Activated T-helper 17 cell treated with anti-CD3 and anti-CD28 coated beads, Interleukin-2, amount 50 U/mL, for 72 hours (primary cell): ENCODE results near the gene KCNA10. TPM values are rescaled to one million over a fixed set of nuclear protein-coding genes. Genes with fewer than 3 reads are reported as not detected.
"Not testable (repeated sequence)": the region's sequence is repeated elsewhere in the genome, so short reads cannot be mapped to it uniquely, and the experiment has no call there.

ENCODE experiments used
- ATAC-seq: fragments of 150-1000 bp; cut with Tn5 transposase; replicated peaks from 2 replicates; pipeline ENCODE4 v1.10.0; 2021; ENCODE audit warnings: mild to moderate bottlenecking, moderate library complexity
- H3K27ac Mint-ChIP-seq: one replicate; pipeline ENCODE4 v1.8.0; 2022; ENCODE audit warnings: mixed read lengths
- H3K27me3 Mint-ChIP-seq: one replicate; pipeline ENCODE4 v1.8.0; 2022; ENCODE audit warnings: mixed read lengths
- H3K36me3 Mint-ChIP-seq: one replicate; pipeline ENCODE4 v1.8.0; 2022; ENCODE audit warnings: low read depth, mild to moderate bottlenecking, mixed read lengths
- H3K4me1 Mint-ChIP-seq: one replicate; pipeline ENCODE4 v1.8.0; 2022; ENCODE audit warnings: mixed read lengths
- H3K4me3 Mint-ChIP-seq: one replicate; pipeline ENCODE4 v1.8.0; 2022; ENCODE audit warnings: mild to moderate bottlenecking, mixed read lengths
- H3K9me3 Mint-ChIP-seq: one replicate; pipeline ENCODE4 v1.8.0; 2022; ENCODE audit warnings: mixed read lengths
- total RNA-seq, 2 donors: library from RNA; stranded (reverse); gene quantifications; one replicate each; pipeline ENCODE4 v1.2.3, GENCODE V29; 2022

The KCNA10 gene
- total RNA-seq, 2 donors from 2014 or later, result not detected

DNA sequence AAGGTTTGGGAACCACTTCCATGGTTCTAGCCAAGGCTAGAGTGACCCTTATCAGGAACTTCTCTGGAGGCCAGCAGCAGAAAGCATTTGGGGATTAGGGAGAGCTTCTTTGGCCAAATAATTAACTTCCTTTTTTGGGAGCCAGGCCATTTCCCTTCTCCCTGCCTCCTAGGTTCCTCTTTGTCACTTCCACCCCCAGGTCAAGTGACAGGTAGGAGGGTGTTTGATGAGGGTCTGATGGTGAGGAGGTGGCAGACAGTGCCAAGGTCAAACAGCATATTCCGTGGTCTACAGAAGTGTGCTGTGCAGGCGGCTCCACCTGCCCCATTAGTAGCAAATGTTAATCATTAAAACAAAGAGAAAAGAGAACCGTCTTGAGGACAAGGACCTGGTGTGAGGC is 1.9 kb upstream of the KCNA10 start:
- no peak for ATAC-seq
- Mint-ChIP-seq H3K4me3 (no peak overlapping the region), H3K9me3 (no peaks in the 10 kb centered on the region), H3K27me3 (peaks cover 28% of the 10 kb centered on the region), H3K4me1 (no peaks in the 10 kb centered on the region), H3K36me3 (no peaks in the 10 kb centered on the region), H3K27ac (no peak overlapping the region)

DNA sequence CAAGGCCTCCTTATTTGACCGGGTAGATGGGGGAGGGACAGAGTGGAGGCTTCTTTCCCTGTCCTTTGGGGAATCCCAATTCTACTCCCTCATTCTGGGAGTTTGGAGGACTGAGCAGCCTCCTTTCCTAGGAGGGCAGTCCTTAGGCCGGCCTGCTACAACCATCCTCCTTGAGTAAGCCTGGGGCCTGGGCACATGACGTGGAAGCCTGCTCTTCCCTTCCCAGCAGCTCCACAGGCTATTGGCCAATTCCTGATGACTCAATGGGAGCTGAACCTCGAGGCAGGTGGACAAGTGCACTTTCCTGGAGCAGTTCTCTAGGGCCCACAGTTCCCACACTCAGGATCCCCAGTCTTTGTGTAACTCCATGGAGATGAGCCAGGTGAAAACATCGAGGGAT is 3.1 kb downstream of the KCNA10 start:
- no peak for ATAC-seq
- H3K27me3 Mint-ChIP-seq, result peaks cover 5% of the 10 kb centered on the region
- no peaks in the 10 kb centered on the region for H3K36me3 Mint-ChIP-seq
- H3K9me3 Mint-ChIP-seq, result no peaks in the 10 kb centered on the region
- no peak overlapping the region for H3K4me3 Mint-ChIP-seq
- H3K4me1 Mint-ChIP-seq, result no peaks in the 10 kb centered on the region
- no peak overlapping the region for H3K27ac Mint-ChIP-seq

DNA sequence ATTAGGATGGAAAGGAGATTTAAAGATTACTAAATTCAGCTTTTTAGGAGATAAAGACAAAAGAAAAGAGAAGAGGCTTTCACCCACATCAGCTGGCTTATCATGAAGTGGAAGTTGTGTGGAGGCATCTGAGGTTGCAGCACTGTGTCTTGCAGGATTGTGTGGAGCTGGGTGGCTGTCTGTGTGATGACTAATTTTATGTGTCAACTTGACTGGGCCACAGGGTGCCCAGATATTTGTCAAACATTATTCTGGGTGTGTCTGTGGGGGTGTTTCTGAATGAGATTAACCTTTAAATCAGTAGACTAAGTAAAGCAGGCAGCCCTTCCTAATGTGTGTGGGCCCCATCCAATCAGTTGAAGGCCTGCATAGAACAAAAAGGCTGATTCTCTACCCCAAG is 3.9 kb downstream of the KCNA10 start:
- ATAC-seq, result no peak
- no peaks in the 10 kb centered on the region for H3K9me3 Mint-ChIP-seq
- H3K27me3 Mint-ChIP-seq, result peaks cover 5% of the 10 kb centered on the region
- no peaks in the 10 kb centered on the region for H3K36me3 Mint-ChIP-seq
- no peak overlapping the region for H3K4me3 Mint-ChIP-seq
- no peak overlapping the region for H3K27ac Mint-ChIP-seq
- H3K4me1 Mint-ChIP-seq, result no peaks in the 10 kb centered on the region

DNA sequence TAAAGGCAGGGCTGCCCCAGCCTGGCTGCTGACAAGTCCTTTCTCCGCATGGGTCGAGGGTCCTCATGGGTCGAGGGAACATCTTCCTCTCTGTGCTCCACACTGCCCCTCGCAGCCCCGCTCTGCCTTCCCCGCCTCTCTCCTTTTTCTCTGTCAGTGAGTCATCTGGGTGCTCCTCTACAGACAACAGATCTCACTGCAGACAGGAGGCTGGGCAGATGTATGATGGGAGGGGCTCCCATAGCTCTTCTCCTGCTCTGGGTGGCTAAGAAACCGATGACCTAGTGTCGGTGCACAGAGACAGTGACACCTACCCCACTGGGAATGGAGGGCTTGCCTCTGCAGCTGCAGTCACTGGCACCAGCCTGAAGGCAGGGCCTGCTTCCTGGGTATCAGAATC is 5.5 kb downstream of the KCNA10 start:
- H3K27me3 Mint-ChIP-seq, result peaks cover 5% of the 10 kb centered on the region
- H3K4me1 Mint-ChIP-seq, result no peaks in the 10 kb centered on the region
- ATAC-seq, result no peak
- no peaks in the 10 kb centered on the region for H3K9me3 Mint-ChIP-seq
- H3K36me3 Mint-ChIP-seq, result no peaks in the 10 kb centered on the region
- H3K27ac Mint-ChIP-seq, result no peak overlapping the region
- no peak overlapping the region for H3K4me3 Mint-ChIP-seq

DNA sequence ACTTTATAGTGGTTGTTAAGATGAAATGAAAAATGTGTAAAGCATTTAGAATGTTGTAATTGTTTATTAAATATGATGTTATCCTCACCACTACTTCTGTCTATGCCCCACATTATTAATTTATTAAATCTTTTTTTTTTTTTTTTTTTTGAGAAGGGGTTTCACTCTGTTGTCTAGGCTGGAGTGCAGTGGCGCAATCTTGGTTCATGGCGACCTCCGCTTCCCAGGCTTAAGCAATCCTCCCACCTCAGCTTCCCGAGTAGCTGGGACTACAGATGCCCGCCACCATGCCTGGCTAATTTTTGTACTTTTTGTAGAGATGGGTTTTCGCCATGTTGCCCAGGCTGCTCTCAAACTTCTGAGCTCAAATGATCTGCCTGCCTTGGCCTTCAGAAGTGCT is 7.5 kb downstream of the KCNA10 start:
- Mint-ChIP-seq H3K27ac (no peak overlapping the region), H3K9me3 (no peaks in the 10 kb centered on the region), H3K36me3 (no peaks in the 10 kb centered on the region), H3K4me3 (no peak overlapping the region), H3K4me1 (no peaks in the 10 kb centered on the region), H3K27me3 (no peaks in the 10 kb centered on the region)
- no peak for ATAC-seq

DNA sequence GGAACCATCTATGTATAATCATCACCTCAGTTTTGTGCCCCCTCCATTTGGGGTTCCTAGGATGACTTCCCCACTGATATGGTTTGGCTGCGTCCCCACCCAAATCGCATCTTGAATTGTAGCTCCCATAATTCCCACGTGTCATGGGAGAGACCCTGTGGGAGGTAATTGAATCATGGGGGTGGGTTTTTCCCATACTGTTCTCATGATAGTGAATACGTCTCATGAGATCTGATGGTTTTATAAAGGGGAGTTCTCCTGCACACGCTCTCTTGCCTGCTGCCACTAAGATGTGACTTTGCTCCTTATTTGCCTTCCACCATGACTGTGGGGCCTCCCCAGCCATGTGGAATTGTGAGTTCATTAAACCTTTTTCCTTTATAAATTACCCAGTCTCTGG is 8.1 kb downstream of the KCNA10 start:
- H3K4me1 Mint-ChIP-seq, H3K27me3 Mint-ChIP-seq, ATAC-seq, H3K27ac Mint-ChIP-seq, H3K9me3 Mint-ChIP-seq, H3K4me3 Mint-ChIP-seq, H3K36me3 Mint-ChIP-seq: not testable (repeated sequence)

DNA sequence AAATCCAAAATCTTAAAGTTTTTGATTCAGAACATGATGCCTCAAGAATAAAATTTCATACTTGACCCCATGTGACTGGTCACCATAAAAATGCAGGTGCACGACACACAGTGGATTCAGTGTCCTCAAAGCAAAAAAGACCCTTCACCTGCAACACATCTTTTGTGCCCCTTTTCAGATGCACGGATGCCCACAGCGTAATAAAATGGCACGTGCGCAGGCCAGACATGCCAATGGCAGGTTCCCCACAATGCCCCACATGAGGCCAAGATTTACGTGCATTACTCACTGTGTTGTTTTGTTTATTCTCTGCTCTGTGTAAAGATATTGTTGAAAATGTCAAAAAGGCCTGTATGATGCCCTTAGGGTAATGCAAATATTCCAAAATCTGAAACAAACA is 9.3 kb downstream of the KCNA10 start:
- Mint-ChIP-seq H3K27ac (no peak overlapping the region), H3K36me3 (no peaks in the 10 kb centered on the region), H3K9me3 (no peaks in the 10 kb centered on the region), H3K4me1 (no peaks in the 10 kb centered on the region), H3K4me3 (no peak overlapping the region), H3K27me3 (no peaks in the 10 kb centered on the region)
- no peak for ATAC-seq

DNA sequence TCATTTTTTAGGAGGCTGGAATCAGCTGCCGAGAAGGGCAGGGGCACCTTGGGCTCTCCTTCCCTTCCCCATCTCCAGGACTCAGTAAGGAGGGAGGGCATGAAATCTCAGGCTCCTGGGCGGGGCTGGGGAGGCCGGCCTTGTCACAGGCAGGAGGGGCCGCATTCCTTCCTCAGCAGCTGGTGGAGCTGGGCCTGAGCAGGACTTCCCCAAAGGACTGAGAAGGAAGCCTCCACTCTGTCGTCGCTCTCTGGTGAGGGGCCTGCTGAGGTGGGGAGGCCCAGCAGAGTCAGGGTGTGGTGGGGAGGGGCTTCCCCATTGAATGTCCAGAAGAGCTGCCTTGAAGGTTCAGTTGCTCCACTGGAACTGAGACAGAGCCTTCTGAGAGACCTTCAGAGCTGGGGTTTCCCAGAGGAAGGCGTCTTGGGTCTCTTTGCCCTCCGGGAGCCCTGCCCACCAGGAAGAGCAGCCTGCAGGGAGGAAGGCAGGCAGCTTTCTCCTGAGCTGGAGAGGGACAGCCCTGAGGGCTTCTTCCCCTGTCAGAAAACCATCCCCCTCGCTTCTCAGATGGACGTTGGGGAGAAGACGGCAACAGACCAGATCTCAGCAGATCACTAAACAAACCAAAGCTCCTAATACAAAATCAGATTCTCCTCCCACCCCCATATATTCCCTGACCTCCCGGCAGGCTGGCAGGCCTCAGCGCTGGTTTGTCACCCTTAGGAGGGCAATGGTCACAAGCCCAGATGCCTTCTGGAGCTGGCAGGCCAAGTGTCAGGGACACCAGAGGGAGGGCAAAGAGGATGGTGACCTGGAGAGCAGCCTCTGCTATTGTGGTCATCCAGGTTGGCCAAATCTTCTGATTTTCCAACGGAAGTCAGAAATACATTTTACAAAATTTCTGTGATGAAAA is 10.7 kb downstream of the KCNA10 start:
- Mint-ChIP-seq H3K9me3 (no peaks in the 10 kb centered on the region), H3K4me1 (no peaks in the 10 kb centered on the region), H3K27me3 (peaks cover 1% of the 10 kb centered on the region), H3K27ac (no peak overlapping the region), H3K36me3 (no peaks in the 10 kb centered on the region), H3K4me3 (no peak overlapping the region)
- ATAC-seq, result no peak

DNA sequence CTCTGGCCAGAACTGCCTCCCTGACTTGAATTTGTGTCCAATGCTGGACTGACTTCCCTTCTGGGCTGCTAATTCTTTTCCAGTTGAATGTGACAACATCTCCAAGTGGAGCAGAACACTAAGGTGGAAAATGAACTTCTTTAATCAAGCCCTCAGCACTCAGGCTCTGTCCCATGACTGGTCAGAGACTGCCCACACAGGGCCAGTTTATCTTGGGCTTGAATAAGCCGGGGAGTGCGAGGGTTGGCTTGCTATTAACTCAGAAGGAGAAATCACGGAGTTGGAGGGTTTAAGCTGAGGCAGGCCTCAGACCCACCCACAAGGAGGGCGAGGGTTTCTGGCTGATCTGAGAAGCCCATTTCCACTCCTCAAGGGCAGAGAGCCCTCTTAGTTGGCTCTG is 12.4 kb downstream of the KCNA10 start:
- no peak overlapping the region for H3K4me3 Mint-ChIP-seq

DNA sequence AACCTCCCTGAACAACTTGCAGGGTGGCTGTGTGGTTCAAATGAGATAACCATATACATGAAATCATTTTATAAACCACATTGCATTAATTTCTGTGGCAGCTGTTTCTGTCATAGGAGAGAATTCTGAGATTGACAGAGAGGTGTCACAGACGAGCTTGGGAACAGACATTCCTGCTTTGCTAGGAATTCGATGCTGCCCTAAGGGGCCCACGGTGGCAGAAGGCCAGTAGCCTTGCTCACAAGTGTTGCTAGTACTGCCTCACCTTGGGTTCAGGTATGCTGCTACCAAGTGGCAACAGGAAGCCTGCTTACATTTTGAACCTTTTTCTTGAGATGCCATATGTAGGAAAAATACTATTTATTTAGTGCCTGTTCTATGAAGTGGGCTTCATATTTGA is 13.4 kb downstream of the KCNA10 start:
- H3K4me3 Mint-ChIP-seq, result no peak overlapping the region
- H3K9me3 Mint-ChIP-seq, result no peaks in the 10 kb centered on the region
- H3K36me3 Mint-ChIP-seq, result no peaks in the 10 kb centered on the region
- no peak overlapping the region for H3K27ac Mint-ChIP-seq
- H3K27me3 Mint-ChIP-seq, result peaks cover 12% of the 10 kb centered on the region
- H3K4me1 Mint-ChIP-seq, result no peaks in the 10 kb centered on the region
- no peak for ATAC-seq

More for the DNA sequence above, 12.4 kb downstream of the KCNA10 start:
- no peaks in the 10 kb centered on the region for H3K36me3 Mint-ChIP-seq
- no peak for ATAC-seq
- H3K9me3 Mint-ChIP-seq, result no peaks in the 10 kb centered on the region
- H3K4me1 Mint-ChIP-seq, result no peaks in the 10 kb centered on the region
- H3K27ac Mint-ChIP-seq, result no peak overlapping the region
- peaks cover 12% of the 10 kb centered on the region for H3K27me3 Mint-ChIP-seq

DNA sequence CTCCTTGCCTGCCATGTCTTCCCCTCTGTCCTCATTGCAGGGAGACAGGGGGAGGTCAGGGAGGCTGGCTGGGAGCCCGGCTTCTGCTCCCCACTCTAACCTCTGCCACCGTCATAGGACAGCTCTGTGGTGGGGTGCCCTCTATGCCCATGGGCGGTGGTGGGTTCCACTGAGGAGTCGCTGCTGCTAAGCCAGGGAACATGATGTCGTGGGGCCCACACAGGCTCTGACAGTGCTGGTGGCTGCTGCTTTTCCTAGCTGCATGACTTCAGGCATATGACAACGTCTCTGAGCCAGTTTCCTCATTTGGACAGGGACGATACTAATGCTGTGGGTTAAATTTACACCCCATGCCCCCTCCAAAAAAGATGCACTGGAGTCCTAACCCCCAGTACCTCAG is 14.7 kb downstream of the KCNA10 start:
- Mint-ChIP-seq H3K9me3 (no peaks in the 10 kb centered on the region), H3K27me3 (peaks cover 12% of the 10 kb centered on the region), H3K36me3 (no peaks in the 10 kb centered on the region), H3K4me1 (no peaks in the 10 kb centered on the region), H3K27ac (no peak overlapping the region), H3K4me3 (no peak overlapping the region)
- no peak for ATAC-seq

DNA sequence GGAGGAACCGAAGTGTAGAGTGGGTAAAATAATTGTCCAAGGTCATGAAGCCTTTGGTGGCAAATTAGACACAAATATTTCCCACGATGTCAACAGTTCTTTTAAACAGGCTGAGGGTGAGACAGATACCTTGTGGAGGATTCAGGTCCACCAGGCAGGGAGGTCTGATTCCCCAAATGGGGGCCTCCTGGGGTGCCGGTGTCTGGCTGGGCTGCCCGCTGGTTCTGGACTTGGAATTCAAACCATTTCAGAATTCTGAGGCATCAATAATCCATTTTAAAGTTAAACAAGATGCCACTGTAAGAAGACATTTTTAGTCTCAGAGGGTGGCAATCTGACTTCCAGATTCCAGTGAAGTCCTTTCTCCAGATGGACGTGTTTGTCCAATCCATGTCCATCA is 15.5 kb downstream of the KCNA10 start:
- H3K4me1 Mint-ChIP-seq, result no peaks in the 10 kb centered on the region
- H3K36me3 Mint-ChIP-seq, result no peaks in the 10 kb centered on the region
- no peak overlapping the region for H3K4me3 Mint-ChIP-seq
- H3K9me3 Mint-ChIP-seq, result no peaks in the 10 kb centered on the region
- no peak overlapping the region for H3K27ac Mint-ChIP-seq
- no peak for ATAC-seq
- H3K27me3 Mint-ChIP-seq, result peaks cover 12% of the 10 kb centered on the region

DNA sequence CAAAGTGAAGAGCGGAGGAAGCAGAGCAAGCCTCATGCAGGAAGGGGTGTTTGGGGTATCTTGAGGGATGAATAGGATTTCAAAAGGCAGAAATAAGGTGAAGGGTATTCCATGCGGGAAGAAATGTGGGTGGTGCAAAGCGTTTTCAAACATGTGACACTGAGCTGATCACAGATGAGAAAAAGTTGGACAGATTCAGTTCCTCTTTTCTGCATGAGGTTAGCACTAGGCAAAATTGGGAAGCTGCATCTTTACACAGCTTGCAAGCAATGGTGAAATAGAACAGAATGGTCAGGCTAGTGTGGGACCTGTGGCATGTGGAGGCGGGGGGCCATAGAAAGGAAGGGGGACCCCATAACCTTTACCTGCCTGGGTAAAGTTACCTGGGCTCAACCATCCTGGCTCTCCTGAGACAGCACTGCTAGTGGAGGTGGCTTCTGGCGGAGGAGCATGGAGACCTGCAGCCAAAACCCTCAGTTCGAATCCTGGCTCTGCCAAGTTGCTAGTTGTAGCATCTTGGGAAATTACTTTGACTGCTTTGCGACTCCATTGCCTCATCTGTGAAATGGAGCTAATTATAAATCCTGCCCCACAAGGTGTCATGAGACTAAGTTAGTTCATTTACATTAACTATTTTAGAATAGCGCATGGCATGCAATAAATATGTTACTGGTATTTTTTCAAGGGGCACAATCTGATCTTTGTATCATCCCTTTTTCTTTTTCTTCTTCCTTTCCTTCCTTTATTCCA is 16.4 kb downstream of the KCNA10 start:
- ATAC-seq, result no peak
- Mint-ChIP-seq H3K4me1 (no peaks in the 10 kb centered on the region), H3K9me3 (no peaks in the 10 kb centered on the region), H3K27ac (no peak overlapping the region), H3K36me3 (no peaks in the 10 kb centered on the region), H3K4me3 (no peak overlapping the region), H3K27me3 (peaks cover 12% of the 10 kb centered on the region)

DNA sequence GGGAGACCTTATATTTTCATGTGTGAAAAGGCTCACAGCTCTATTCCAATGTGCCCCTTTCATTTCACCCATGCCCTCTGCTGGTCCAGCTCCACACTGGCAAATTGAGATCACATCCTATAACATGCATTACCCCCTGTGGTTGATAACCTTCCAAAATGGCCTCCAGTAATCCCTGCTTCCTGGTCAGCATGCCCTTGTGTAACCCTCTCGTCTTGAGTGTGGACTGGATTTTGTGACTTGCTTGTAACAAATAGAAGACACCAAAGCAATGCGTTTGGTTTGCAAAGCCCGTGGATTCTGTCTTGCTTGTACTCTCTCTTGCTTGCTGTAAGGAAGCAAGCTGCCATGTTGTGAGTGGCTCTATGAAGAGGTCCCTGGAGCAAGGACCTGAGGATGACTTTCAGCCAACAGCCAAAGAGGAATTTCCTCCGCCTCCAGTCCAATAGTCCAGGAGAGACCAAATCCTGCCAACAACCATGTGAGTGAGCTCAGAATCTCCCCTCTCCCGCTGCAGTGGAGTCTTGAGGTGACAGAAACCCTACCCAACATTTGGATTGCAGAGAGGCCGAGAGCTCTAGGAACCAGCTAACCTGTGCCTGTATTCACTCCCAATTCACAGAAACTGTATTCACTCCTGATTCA is 17.4 kb downstream of the KCNA10 start:
- Mint-ChIP-seq H3K36me3 (no peaks in the 10 kb centered on the region), H3K27ac (no peak overlapping the region), H3K4me3 (no peak overlapping the region), H3K27me3 (peaks cover 12% of the 10 kb centered on the region), H3K4me1 (no peaks in the 10 kb centered on the region), H3K9me3 (no peaks in the 10 kb centered on the region)
- no peak for ATAC-seq

DNA sequence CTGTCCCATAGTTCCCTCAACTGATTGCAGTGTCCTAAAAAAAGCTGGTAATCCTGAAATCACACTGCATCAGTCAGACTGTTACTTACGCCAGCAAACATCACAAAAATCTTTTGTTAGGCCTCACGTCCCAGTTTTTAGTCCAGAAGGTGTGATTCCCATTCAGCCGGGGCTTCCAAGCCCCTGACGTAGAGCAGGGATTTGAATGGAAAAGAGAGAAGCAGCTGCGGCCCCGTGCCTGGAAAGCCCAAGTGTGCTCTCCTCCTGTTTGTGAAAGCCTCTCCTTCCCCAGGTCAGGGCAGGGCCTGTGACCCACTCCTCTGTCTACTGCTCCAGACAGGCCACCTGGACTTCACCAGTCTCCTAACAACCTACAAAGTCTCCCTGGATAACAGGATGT is 20.7 kb downstream of the KCNA10 start:
- no peak for ATAC-seq
- no peaks in the 10 kb centered on the region for H3K4me1 Mint-ChIP-seq
- no peak overlapping the region for H3K4me3 Mint-ChIP-seq
- H3K9me3 Mint-ChIP-seq, result no peaks in the 10 kb centered on the region
- H3K27ac Mint-ChIP-seq, result no peak overlapping the region
- peaks cover 11% of the 10 kb centered on the region for H3K27me3 Mint-ChIP-seq
- no peaks in the 10 kb centered on the region for H3K36me3 Mint-ChIP-seq
